Hepatocyte (in vitro differentiated cells): ENCODE data around the gene C1QC. TPM values are rescaled to one million over a fixed set of nuclear protein-coding genes. Genes with fewer than 3 reads are reported as not detected.
"Not testable (repeated sequence)": the region's sequence is repeated elsewhere in the genome, so short reads cannot be mapped to it uniquely, and the experiment has no call there.

ENCODE experiments used
- DNase-seq: peaks from one replicate; pipeline ENCODE4 v3.0.0-alpha.2; 2016; ENCODE audit warnings: low spot score
- H2AFZ ChIP-seq: fragments of 200-600 bp; sonication (generic); 2 replicates; pipeline ENCODE4 v1.6.0; 2016; ENCODE audit warnings: antibody characterized with exemption, mild to moderate bottlenecking
- H3K27ac ChIP-seq: fragments of 200-600 bp; sonication (generic); 2 replicates; pipeline ENCODE4 v1.5.1; 2016; ENCODE audit warnings: mild to moderate bottlenecking
- H3K27me3 ChIP-seq: fragments of 200-600 bp; sonication (generic); 2 replicates; pipeline ENCODE4 v1.6.1; 2016
- H3K36me3 ChIP-seq: fragments of 200-600 bp; sonication (generic); replicated peaks from 2 replicates; pipeline ENCODE4 v1.5.1; 2016; ENCODE audit warnings: low read depth; ENCODE audit not compliant: insufficient read depth
- H3K4me1 ChIP-seq: fragments of 200-600 bp; sonication (generic); 2 replicates; pipeline ENCODE4 v1.5.1; 2016; ENCODE audit warnings: mild to moderate bottlenecking, moderate library complexity; ENCODE audit not compliant: insufficient read depth
- H3K4me2 ChIP-seq: fragments of 200-600 bp; sonication (generic); 2 replicates; pipeline ENCODE4 v1.6.0; 2016
- H3K4me3 ChIP-seq: fragments of 200-600 bp; sonication (generic); 2 replicates; pipeline ENCODE4 v1.5.1; 2016; ENCODE audit warnings: mild to moderate bottlenecking
- H3K79me2 ChIP-seq: fragments of 200-600 bp; sonication (generic); 2 replicates; pipeline ENCODE4 v1.6.0; 2017; ENCODE audit warnings: mild to moderate bottlenecking
- H3K9me2 ChIP-seq: fragments of 200-600 bp; sonication (generic); replicated peaks from 2 replicates; pipeline ENCODE4 v1.6.0; 2017; ENCODE audit warnings: mild to moderate bottlenecking; ENCODE audit not compliant: insufficient read depth
- H3K9me3 ChIP-seq: fragments of 200-600 bp; sonication (generic); 2 replicates; pipeline ENCODE4 v1.5.1; 2016; ENCODE audit warnings: low read depth, mild to moderate bottlenecking
- H4K20me1 ChIP-seq: fragments of 200-600 bp; sonication (generic); 2 replicates; pipeline ENCODE4 v1.6.0; 2016; ENCODE audit warnings: mild to moderate bottlenecking; ENCODE audit not compliant: insufficient read depth, poor library complexity, severe bottlenecking
- CTCF ChIP-seq: fragments of 200-600 bp; sonication (generic); IDR thresholded peaks from 2 replicates; pipeline ENCODE4 v1.5.1; 2016; ENCODE audit warnings: antibody characterized with exemption, mild to moderate bottlenecking; ENCODE audit not compliant: poor library complexity
- EZH2 ChIP-seq: fragments of 200-600 bp; sonication (generic); IDR thresholded peaks from 2 replicates; pipeline ENCODE4 v1.6.1; 2016; ENCODE audit warnings: antibody characterized with exemption, mild to moderate bottlenecking, borderline replicate concordance
- EZH2phosphoT487 ChIP-seq: fragments of 200-600 bp; sonication (generic); IDR thresholded peaks from one replicate; pipeline ENCODE4 v1.6.1; 2018; ENCODE audit warnings: antibody characterized with exemption, mild to moderate bottlenecking, low read depth, moderate library complexity; ENCODE audit not compliant: unreplicated experiment, severe bottlenecking
- WGBS: methylation state at CpG from one replicate; pipeline ENCODE4 v1.1.6; 2016; ENCODE audit warnings: low lambda C conversion rate; ENCODE audit errors: missing lambda C conversion rate; 5-methylcytosine and 5-hydroxymethylcytosine counted together
- polyA plus RNA-seq: library from polyadenylated mRNA; unstranded; fragments of >200 nt; fragmentation: Nextera tagmentation; extraction: Ambion mirVana; gene quantifications from 2 replicates; pipeline ENCODE4 v1.2.1, GENCODE V29; 2016
- total RNA-seq: library from RNA; depleted of rRNA; stranded (reverse); fragments of >200 nt; gene quantifications from 2 replicates; pipeline ENCODE4 v1.2.3, GENCODE V29; 2014

C1QC gene
- total and polyA plus RNA-seq, 2 experiments from 2014 or later, result 4.1 to 9.2 TPM

GRCh38 chr1:22674410-22674749, 30.9 kb downstream of the C1QC start:
- Histone ChIP-seq H2AFZ (no peak overlapping the region), H3K4me1 (no peaks in the 10 kb centered on the region), H3K9me2 (no peaks in the 10 kb centered on the region), H3K27me3 (peaks cover 14% of the 10 kb centered on the region), H3K36me3 (no peaks in the 10 kb centered on the region), H3K9me3 (no peaks in the 10 kb centered on the region), H4K20me1 (no peaks in the 10 kb centered on the region), H3K27ac (no peak overlapping the region), H3K4me2 (no peak overlapping the region), H3K79me2 (no peaks in the 10 kb centered on the region), H3K4me3 (no peak overlapping the region)
- DNase-seq, result no peak
- TF ChIP-seq EZH2phosphoT487 (no peak), CTCF (no peak), EZH2 (no peak)
- WGBS, result 35% methylated on average over 1 of the region's 1 CpG

GRCh38 chr1:22676151-22676550, 32.7 kb downstream of the C1QC start:
- H2AFZ ChIP-seq, H3K9me2 ChIP-seq, H3K4me1 ChIP-seq, H3K36me3 ChIP-seq, H3K4me2 ChIP-seq, H3K79me2 ChIP-seq, H3K4me3 ChIP-seq, DNase-seq, H3K27ac ChIP-seq, H3K9me3 ChIP-seq, H4K20me1 ChIP-seq: not testable (repeated sequence)
- WGBS, result 88% methylated on average over 15 of the region's 15 CpGs
- H3K27me3 ChIP-seq, result peaks cover 14% of the 10 kb centered on the region

- Histone ChIP-seq H3K4me3 (no peak overlapping the region), H3K4me1 (no peaks in the 10 kb centered on the region), H3K27ac (no peak overlapping the region), H3K36me3 (no peaks in the 10 kb centered on the region), H3K9me2 (no peaks in the 10 kb centered on the region), H3K9me3 (no peaks in the 10 kb centered on the region), H3K27me3 (peaks cover 14% of the 10 kb centered on the region), H2AFZ (no peak overlapping the region), H3K4me2 (no peak overlapping the region), H3K79me2 (no peaks in the 10 kb centered on the region), H4K20me1 (no peaks in the 10 kb centered on the region)
- DNase-seq, result no peak
- WGBS, result 89% methylated on average over 35 of the region's 37 CpGs
- TF ChIP-seq CTCF (no peak), EZH2phosphoT487 (no peak), EZH2 (no peak)
These were observed 33.6 kb downstream of the C1QC start for GRCh38 chr1:22676916-22677583.

- 87% methylated on average over 12 of the region's 13 CpGs for WGBS
- H3K9me3 ChIP-seq, result no peaks in the 10 kb centered on the region
- no peaks in the 10 kb centered on the region for H3K9me2 ChIP-seq
- no peak overlapping the region for H3K27ac ChIP-seq
- H3K4me2 ChIP-seq, result no peak overlapping the region
- H3K27me3 ChIP-seq, result peaks cover 4% of the 10 kb centered on the region
- H3K79me2 ChIP-seq, result no peaks in the 10 kb centered on the region
- TF ChIP-seq EZH2phosphoT487 (no peak), EZH2 (no peak), CTCF (no peak)
- no peaks in the 10 kb centered on the region for H4K20me1 ChIP-seq
- no peak overlapping the region for H2AFZ ChIP-seq
- DNase-seq, result no peak
- H3K4me3 ChIP-seq, result no peak overlapping the region
- H3K36me3 ChIP-seq, result no peaks in the 10 kb centered on the region
- H3K4me1 ChIP-seq, result no peaks in the 10 kb centered on the region
These were observed 34.8 kb downstream of the C1QC start for GRCh38 chr1:22677931-22678896.
